GM21723 (cell line): ENCODE data around the gene DOK1.
"Not testable (repeated sequence)": the region's sequence is repeated elsewhere in the genome, so short reads cannot be mapped to it uniquely, and the experiment has no call there.

Experiments
- ATAC-seq: cut with Tn5 transposase; IDR thresholded peaks from one replicate; pipeline ENCODE4 v1.9.1; 2021; ENCODE audit warnings: mild to moderate bottlenecking, moderate library complexity; ENCODE audit not compliant: unreplicated experiment

The DOK1 gene

DNA sequence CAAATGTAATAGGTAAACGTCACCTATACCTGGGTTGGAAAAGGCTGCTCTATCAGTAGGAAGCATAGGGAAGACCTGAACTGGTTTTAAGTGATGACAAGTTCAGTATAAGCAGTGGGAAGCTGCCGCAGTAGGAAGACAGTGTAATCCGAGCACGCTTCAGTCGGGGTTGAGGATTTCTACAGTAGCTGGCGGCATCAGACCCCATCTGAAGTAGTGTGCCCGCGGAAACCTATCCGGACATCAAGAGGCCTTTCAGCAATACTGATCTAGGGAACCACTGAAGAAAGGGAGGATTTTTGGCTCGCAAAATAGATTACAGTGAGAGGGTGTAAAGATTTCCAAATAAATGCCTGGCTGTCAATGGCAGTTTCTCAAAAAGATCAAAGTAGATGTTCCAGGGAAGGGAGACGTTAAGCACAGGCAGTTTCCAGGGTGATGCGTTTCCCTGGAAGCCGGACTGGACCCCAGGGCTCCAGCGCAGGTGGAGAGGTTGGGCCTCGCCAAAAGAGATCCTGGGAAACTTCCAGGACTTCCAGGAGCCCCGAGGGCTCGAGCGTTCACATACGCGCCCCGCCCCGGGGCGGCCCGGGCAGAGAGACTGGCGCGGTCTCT is 6.1 kb upstream of the DOK1 start:
- no peak for ATAC-seq

DNA sequence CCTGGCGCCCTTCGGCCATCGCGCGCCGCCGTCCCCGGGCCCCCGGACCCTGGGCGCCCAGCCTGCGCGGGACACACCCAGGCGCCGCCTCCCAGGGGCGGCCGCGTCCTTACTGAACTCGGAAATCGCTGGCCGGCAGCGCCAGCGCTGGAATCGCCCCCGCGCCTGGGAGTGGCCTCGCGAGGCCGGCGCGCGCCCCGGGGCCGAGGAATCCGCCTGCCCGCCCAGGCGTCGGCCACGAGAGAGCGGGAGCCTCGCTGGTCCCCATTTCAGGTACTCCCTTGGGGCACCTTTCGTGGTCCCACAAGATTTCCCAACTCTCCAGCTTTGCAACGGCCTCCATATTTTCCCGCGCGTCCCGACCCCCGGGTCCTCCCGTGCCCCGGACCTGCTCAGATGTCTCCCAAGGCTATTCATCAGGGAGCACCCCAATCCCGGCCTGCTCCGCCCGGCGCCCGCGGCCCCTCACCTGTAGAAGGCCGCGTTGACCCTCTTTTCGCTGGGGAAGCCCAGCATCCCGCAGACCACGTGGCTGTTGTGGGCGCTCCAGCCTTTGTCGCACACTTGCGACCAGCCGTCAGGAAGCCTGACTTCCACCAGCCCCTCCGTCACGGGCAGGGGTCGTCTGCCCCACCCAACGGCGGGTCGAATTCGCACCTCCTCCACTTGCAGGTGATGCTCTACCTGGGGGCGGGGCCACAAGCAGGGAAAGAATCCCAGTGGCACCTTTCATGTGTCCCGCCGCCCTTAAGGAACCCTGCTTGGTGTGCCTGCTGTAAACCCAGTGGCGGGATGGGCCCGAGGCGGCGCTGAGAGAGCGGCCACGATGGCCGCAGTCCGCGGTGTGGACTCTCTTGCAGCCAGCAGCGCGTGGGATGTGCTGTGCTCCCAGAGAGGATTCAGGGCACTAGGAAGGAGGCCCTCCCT is 5.4 kb upstream of the DOK1 start:
- ATAC-seq: no peak

- no peak for ATAC-seq
These were observed 4.3 kb upstream of the DOK1 start for GRCh38 chr2:74550231-74550630.

- ATAC-seq: no peak
These were observed 3.0 kb upstream of the DOK1 start for GRCh38 chr2:74551530-74551929.

GRCh38 chr2:74551942-74552913 is 2.3 kb upstream of the DOK1 start:
- ATAC-seq: no peak

DNA sequence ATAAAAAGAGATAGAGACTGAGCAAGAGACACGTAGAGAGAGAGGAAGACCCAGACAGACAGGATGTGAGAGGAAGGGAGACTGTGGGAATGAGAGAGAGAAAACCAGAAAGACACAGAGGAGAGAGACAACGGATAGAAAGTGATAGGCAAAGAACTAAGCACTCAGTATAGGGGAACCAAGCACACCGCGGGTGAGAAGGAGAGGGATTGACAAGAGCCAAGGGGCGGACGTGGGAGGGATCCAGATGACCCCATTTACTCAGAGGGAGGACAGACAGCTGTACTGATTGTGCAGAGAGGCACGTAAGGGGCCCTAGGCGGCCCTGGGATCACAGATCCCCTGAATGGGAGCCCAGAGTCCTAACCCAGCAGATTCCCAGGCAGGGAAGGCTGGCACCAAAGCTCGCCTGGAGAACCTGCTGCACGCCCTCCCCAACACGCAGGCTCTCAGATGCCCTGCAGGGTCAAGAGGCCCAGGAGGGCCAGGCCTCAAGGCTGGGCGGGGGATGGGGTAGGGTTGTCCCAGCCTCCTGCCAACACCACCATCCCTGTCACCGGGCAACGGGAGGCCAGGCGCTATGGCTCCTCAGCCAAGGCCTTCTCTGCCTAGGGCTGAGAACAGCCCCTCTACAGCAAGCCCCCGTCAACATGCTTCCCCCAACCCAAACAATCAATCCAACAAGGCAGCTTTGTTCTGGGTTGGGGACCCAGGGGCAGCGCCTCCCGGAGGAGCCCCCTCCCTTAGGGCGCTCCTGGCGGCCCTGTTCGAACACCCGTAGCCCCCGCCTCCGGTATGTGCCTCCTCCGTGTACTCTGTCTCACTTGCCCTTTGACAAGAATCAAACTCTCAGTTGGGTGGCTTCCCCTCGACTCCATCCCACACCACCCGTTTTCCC is 1.4 kb upstream of the DOK1 start:
- no peak for ATAC-seq

- peak; percentile 40 for ATAC-seq
These were observed 456 bp downstream of the DOK1 start for GRCh38 chr2:74554820-74555531.

- no peak for ATAC-seq
These were observed 1.1 kb downstream of the DOK1 start for GRCh38 chr2:74555610-74556103.

GRCh38 chr2:74556159-74556558 is 1.6 kb downstream of the DOK1 start:
- no peak for ATAC-seq

DNA sequence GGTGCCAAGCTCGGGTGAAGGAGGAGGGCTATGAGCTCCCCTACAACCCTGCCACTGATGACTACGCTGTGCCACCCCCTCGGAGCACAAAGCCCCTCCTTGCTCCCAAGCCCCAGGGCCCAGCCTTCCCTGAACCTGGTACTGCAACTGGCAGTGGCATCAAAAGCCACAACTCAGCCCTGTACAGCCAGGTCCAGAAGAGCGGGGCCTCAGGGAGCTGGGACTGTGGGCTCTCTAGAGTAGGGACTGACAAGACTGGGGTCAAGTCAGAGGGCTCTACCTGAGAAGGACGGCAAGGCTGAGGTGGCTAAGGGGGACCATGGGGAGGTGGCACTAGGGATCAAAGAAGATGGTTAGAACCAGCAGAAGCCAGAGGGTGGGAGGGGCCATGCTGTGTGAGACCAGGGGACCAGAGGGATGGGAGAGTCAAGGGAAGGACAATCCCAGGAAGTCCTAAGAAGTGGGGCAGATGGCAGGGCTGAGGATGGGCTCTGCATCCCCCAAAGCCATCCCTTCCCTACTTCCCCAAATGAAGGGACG is 2.4 kb downstream of the DOK1 start:
- no peak for ATAC-seq

DNA sequence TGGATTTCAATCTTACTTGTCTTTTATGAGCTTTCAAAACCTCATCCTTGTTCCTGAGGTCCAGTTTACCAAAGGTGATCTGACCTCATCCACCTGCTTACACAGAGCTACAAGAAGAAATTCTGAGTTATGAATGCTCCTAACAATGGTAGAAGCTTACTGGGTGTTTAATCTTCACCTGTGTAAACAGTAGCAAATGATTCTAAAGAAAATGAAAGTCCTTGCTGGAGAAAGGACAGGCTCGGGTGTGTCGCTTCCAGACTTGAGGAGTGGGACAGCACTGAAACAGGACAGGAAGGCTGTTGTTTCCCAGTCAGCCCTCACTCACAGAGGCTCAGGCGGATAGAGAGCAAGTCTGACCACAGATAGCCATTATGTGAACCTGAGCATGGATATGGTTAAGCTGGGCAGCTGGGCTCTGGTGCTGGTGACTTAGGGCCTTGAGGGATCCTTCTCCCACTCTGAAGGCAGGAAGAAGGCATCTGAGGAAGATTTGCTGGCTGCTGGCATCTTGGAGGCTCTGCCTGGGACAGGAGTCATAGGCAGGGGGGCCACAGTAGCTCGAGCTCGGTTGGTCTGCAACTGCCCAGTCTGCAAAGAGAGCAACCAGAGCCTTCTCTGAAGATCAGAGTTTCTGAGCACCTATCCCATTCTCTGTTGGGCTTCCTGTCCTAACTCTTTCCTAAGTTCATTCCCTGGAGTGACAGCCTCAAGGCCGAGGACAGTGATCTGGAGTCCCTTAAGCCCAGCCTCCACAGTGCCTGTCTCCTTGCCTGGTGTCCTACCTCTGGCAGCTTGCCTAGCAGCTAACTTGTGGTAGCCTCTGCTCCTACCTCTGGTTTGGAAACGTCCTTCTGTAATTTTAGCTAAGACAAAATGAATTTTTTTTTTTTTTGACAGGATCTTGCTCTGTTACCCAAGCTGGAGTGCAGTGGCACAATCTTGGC is 4.0 kb downstream of the DOK1 start:
- no peak for ATAC-seq

- no peak for ATAC-seq
These were observed 5.4 kb downstream of the DOK1 start for GRCh38 chr2:74559912-74560311.

- ATAC-seq: no peak
These were observed 6.1 kb downstream of the DOK1 start for GRCh38 chr2:74560591-74560990.

DNA sequence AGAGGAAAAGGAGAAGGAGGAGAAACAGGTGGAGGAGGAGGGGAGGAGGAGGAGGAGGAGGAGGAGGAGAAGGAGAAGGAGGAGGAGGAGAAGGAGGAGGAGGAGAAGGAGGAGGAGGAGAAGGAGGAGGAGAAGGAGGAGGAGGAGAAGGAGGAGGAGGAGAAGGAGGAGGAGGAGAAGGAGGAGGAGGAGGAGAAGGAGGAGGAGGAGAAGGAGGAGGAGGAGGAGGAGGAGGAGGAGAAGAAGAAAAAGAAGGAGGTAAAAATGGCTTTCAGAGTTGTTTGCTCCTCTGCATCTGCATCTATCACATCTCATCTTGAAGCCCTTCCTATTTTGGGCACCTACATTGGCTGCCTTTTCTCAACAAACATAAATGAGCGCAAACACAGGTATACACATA is 6.5 kb downstream of the DOK1 start:
- ATAC-seq: not testable (repeated sequence)

DNA sequence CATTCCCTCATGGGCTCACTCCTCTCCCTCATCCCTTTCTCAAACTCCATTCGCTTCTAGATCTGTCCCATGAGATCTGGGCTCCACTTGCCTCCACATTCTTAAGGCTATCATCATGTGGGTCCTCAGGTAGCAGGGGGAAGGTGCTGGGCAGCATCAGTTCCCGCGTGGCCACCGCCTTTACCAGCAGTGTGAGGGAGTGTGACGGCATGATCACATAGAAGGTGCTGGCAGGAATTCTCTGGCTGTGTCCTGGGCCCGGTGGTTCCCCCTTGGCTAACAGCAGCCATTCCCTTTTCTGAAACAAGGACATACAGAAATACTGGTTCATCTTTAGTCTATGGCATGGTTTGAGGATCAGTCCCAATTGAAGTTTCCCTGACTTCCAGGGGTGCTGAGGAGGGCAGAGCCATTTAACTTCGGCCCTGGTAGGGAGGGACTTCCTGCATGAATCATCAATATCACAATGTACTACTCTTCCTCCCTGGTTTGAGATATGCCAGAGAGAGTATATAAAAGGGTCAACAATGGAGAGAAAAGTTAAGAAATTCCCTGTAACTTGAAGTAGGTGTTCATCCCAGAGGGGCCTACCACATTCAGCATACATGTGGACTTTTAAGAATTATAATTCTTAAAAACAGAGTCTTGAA is 7.7 kb downstream of the DOK1 start:
- no peak for ATAC-seq

DNA sequence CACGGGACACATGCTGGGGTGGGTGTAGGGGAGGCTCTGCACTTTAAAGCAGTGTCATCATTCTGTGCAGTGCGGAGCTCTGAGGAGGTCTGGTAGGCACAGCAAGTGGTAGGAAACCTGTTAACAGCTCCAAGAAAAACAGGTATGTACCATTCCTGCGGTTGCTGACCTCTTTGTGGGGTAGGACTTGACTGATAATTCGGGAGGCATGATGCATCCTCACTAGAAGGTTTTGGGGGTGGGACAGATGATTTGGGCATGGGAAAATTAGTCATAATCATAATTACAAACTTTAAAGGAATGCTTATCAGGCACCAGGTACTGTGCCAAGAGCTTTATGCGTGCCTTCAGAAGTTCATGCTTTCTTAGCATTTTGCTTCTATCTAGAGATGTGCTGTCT is 9.7 kb downstream of the DOK1 start:
- ATAC-seq: no peak

GRCh38 chr2:74566076-74566753 is 11.7 kb downstream of the DOK1 start:
- ATAC-seq: no peak
